LoVo (cell line): ENCODE measurements around the gene UBE2I.
"Not testable (repeated sequence)": the region's sequence is repeated elsewhere in the genome, so short reads cannot be mapped to it uniquely, and the experiment has no call there.

Experiments
- DNase-seq: peaks from one replicate; pipeline ENCODE4 v3.0.0-alpha.2; 2016; ENCODE audit warnings: low spot score

The UBE2I gene

GRCh38 chr16:1277617-1278282 lies 31.7 kb upstream of the UBE2I start:
- DNase-seq = no peak

- no peak for DNase-seq
Measured at GRCh38 chr16:1278477-1278876, 31.0 kb upstream of the UBE2I start.

- no peak for DNase-seq
Measured at GRCh38 chr16:1279081-1279944, 30.1 kb upstream of the UBE2I start.

- no peak for DNase-seq
Measured at GRCh38 chr16:1279945-1280589, 29.4 kb upstream of the UBE2I start.

- no peak for DNase-seq
Measured at GRCh38 chr16:1280783-1281182, 28.7 kb upstream of the UBE2I start.

- DNase-seq = no peak
Measured at GRCh38 chr16:1281517-1281916, 27.9 kb upstream of the UBE2I start.

GRCh38 chr16:1282324-1282973 lies 27.0 kb upstream of the UBE2I start:
- DNase-seq = no peak

GRCh38 chr16:1283296-1283695 lies 26.1 kb upstream of the UBE2I start:
- no peak for DNase-seq

GRCh38 chr16:1283996-1284616 lies 25.3 kb upstream of the UBE2I start:
- DNase-seq = no peak

GRCh38 chr16:1285669-1286512 lies 23.5 kb upstream of the UBE2I start:
- DNase-seq = no peak

GRCh38 chr16:1286513-1287094 lies 22.8 kb upstream of the UBE2I start:
- no peak for DNase-seq

- DNase-seq = no peak
Measured at GRCh38 chr16:1287982-1288670, 21.3 kb upstream of the UBE2I start.

GRCh38 chr16:1288813-1289476 lies 20.5 kb upstream of the UBE2I start:
- no peak for DNase-seq

GRCh38 chr16:1289477-1289866 lies 20.0 kb upstream of the UBE2I start:
- DNase-seq = no peak

- no peak for DNase-seq
Measured at GRCh38 chr16:1290063-1290501, 19.4 kb upstream of the UBE2I start.

- DNase-seq = peak; percentile 12
Measured at GRCh38 chr16:1290860-1291575, 18.4 kb upstream of the UBE2I start.

- DNase-seq = no peak
Measured at GRCh38 chr16:1291576-1291974, 17.9 kb upstream of the UBE2I start.

- not testable (repeated sequence) for DNase-seq
Measured at GRCh38 chr16:1292208-1292607, 17.2 kb upstream of the UBE2I start.

GRCh38 chr16:1292808-1293207 lies 16.6 kb upstream of the UBE2I start:
- not testable (repeated sequence) for DNase-seq
